AG10803 (cell line): ENCODE data around the gene RNF113A.
A peak's percentile ranks its signal among the peaks of the same experiment; 100 is the strongest.

Experiments used
- DNase-seq: peaks from one replicate; pipeline ENCODE4 v3.0.0; 2010; ENCODE audit warnings: low read depth
- H3K4me3 ChIP-seq: 2 replicates; pipeline ENCODE4 v1.5.1; 2011; ENCODE audit warnings: mild to moderate bottlenecking, low read length, control low read depth
- TF ChIP-seq, protein P1 (sequence below): conservative IDR thresholded peaks from 2 replicates; pipeline ENCODE4 v1.5.1; 2011; ENCODE audit warnings: mild to moderate bottlenecking, low read length, control low read depth, inconsistent platforms

RNF113A gene

DNA sequence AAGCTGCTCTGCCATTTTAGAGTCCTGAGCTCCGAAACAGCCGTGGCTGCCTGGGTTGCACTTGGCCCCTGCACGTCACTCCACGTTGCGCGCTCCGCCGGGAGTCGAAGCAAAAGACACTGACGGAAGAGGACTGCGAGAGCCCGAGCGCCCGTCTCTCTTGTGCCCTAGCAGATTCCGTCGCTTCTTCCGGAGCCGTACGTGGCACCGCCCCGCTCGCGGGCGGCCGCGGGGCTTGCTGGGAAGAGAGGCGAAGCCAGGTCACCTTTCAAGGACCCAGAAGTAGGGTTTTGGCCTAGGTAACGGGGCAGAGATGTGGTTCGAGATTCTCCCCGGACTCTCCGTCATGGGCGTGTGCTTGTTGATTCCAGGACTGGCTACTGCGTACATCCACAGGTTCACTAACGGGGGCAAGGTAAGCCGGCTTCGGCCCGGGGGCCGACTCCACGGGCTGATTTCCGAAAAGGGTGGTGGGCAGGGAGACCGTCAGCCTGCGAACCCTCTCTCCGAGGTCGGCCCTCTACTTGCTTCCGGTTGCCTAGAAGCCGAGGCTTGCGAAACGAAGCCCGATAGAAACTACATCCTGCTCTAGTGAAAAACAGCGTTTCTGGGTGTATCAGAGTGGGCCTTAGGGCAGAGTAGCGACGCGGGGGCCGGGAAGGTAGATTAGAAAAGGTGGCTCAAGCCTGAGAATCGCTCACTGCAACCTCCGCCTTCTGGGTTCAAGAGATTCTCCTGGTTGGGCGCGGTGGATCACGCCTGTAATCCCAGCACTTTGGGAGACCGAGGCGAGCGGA, at the start of gene RNF113A, which contains the start of gene NDUFA1:
Gene RNF113A (minus strand): TSS at position 135 of the 797 bp plus-strand sequence. CDS start 120 bp downstream, at position 15.
Gene NDUFA1 (plus strand): TSS at position 234 of the 797 bp plus-strand sequence. CDS start 80 bp downstream, at position 314.
- peak; percentile 85 for DNase-seq
- TF ChIP-seq, protein P1, sequence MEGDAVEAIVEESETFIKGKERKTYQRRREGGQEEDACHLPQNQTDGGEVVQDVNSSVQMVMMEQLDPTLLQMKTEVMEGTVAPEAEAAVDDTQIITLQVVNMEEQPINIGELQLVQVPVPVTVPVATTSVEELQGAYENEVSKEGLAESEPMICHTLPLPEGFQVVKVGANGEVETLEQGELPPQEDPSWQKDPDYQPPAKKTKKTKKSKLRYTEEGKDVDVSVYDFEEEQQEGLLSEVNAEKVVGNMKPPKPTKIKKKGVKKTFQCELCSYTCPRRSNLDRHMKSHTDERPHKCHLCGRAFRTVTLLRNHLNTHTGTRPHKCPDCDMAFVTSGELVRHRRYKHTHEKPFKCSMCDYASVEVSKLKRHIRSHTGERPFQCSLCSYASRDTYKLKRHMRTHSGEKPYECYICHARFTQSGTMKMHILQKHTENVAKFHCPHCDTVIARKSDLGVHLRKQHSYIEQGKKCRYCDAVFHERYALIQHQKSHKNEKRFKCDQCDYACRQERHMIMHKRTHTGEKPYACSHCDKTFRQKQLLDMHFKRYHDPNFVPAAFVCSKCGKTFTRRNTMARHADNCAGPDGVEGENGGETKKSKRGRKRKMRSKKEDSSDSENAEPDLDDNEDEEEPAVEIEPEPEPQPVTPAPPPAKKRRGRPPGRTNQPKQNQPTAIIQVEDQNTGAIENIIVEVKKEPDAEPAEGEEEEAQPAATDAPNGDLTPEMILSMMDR = no peak
- peak within 1 kb of the TSS; percentile 78 for H3K4me3 ChIP-seq

DNA sequence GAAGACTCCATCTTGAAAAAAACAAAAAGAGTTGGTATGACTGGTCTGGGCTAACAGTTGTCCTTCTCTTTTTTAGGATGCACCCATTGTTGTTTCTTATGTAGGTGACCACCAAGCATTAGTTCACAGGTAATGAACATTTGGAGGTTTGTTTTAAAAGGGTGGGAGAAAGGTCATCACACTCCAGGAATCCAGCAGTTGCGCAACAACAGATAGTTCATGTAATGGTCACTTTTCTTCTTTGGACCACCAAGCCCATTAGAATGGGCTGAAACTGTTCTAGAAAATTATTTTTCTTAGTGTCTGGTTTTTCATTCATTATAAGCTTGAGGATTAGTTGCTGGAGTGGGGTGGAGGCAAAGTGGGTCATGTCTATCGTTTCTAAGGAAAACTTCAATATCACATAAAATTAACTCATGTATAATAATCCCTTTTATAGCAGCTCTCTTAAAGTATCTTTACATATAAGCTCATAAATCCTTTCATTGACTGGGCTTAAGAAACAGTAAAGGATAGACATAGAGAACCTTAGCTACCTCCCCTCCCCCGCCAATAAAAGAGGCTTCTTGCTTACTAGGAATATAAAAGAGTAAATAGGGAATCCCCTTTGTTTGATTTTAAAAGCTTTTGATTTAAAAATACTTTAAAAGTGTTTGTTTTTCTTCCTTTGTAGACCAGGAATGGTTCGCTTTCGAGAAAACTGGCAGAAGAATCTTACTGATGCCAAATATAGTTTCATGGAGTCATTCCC, 48.5 kb upstream of the RNF113A start:
- no peak for DNase-seq
- H3K4me3 ChIP-seq = no peak overlapping the region
- TF ChIP-seq, protein P1 = no peak

DNA sequence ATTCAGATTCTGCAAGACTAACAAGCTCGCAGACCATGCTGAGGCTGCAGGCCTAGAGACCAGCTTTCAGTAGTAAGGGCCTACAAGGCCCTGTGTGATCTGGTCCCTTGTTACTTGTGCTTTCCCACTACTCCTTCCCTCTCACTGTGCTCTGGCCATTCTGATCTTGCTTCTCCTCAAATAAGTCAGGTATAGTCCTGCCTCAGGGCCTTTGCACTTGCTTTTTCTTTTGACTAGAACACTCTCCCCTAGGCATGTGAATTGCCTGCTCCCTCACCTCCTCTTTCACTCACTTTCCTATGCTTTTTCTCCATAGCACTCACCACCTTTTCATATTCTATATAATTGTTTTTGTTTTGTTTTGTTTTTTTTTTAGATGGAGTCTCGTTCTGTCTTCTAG, 46.3 kb upstream of the RNF113A start:
- TF ChIP-seq, protein P1 = no peak
- no peak overlapping the region for H3K4me3 ChIP-seq
- no peak for DNase-seq

DNA sequence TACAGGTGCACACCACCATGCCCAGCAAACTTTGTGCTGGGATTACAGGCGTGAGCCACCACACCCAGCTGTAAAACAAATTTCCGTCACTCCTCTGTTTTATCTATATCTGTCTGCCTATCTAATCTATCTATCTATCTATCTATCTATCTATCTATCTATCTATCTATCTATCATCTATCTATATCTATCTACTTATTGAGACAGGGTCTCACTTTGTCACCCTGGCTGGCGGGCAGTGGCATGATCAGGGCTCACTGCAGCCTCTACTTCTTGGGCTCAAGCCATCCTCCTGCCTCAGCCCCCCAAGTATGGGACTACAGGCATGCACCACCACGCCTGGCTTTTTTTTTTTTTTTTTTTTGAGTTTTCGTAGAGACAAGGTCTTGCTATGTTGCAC, 44.8 kb upstream of the RNF113A start:
- no peak for DNase-seq

DNA sequence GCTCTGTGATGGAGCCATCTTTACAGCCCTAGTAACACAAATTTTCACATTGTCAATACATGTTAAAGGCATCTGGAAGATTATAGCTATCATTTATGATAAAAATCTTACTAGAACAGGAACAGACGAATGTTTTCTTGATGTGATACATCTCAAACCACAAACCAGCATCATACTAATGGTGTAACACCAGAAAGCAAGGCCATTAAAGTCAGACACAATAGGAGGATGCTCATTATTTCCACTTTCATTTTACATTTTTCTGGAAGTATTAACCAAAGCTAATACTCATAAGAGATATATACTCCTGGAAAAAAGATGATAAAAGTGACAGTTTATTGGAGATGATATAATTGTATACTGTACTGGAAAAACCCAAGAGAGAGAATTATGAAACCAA, 29.4 kb upstream of the RNF113A start:
- H3K4me3 ChIP-seq = no peak overlapping the region
- DNase-seq = no peak
- TF ChIP-seq, protein P1 = no peak

More for the DNA sequence above, 44.8 kb upstream of the RNF113A start:
- H3K4me3 ChIP-seq = no peak overlapping the region
- TF ChIP-seq, protein P1 = no peak

DNA sequence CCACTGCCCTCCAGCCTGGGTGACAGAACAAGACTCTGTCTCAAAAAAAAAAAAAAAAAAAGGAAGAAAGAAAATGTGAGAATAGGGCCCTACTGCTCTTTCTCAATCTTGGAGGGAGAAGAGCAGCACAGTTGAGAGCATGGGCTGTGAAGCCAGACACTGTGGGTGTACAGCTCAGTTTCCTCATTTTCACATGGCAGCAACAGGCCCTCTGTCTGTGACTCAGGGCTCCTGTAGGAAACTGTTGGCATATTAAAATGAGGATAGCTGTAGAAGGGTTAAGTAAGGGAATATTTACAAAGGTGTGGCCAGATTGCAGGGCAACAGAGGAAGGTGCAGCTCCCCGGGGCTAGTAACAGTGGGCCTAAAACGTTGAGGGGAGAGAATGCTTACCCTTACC, 27.6 kb upstream of the RNF113A start:
- TF ChIP-seq, protein P1 = no peak
- H3K4me3 ChIP-seq = no peak overlapping the region
- DNase-seq = no peak
